HCT116 (cell line): ENCODE data around the gene RBM15B. TPM values are rescaled to one million over a fixed set of nuclear protein-coding genes. Genes with fewer than 3 reads are reported as not detected.

Experiments used
- ATAC-seq: fragments of 200-7000 bp; cut with Tn5 transposase; 2 replicates; pipeline ENCODE4 v1.9.1; 2020; ENCODE audit warnings: mild to moderate bottlenecking, moderate library complexity
- BruUV-seq: library from RNA; stranded (reverse); fragments of 400-500 nt; replicated peaks from 2 replicates; lab custom pipeline; 2021; lab: Mats Ljungman, UMichigan
- CTCF ChIA-PET: fragments of 300-600 bp; sonication (Branson Sonifier 250); formaldehyde crosslinking; loops from one replicate; lab custom pipeline; 2021; ENCODE audit warnings: antibody characterized with exemption; lab: Charles Lee
- POLR2A ChIA-PET: fragments of 300-600, 350-600 bp; sonication (Branson Sonifier 250); formaldehyde crosslinking; loops from one replicate; lab custom pipeline; 2021; ENCODE audit warnings: antibody characterized with exemption; lab: Charles Lee
- RAD21 ChIA-PET, 2 experiments: fragments of 300-600 bp; sonication (Branson Sonifier 250); formaldehyde crosslinking; loops; one replicate each; lab custom pipeline; 2023; ENCODE audit warnings: low total read pairs in 2 of 2; ENCODE audit not compliant: uncharacterized antibody in 2 of 2, unreplicated experiment in 2 of 2, low non-redundant PET in 1 of 2; lab: Charles Lee
- DNase-seq: peaks from one replicate; pipeline ENCODE4 v3.0.0-alpha.2; 2010; ENCODE audit warnings: low read depth, low spot score
- H2AFZ ChIP-seq: fragments of 200-600 bp; shearing (Covaris generic), sonication (generic); 2 replicates; pipeline ENCODE4 v1.6.1; 2017; ENCODE audit warnings: low read depth, mixed run types, mixed read lengths, antibody characterized with exemption, low read length; ENCODE audit not compliant: poor library complexity, severe bottlenecking
- H3K27ac ChIP-seq: 2 replicates; pipeline ENCODE4 v1.5.1; 2012; ENCODE audit warnings: low read depth, low read length
- H3K27me3 ChIP-seq: fragments of 200-600 bp; sonication (generic); 2 replicates; pipeline ENCODE4 v1.6.1; 2016; ENCODE audit warnings: mixed run types, low read length, mixed read lengths; ENCODE audit not compliant: insufficient read depth
- H3K36me3 ChIP-seq, 2 experiments: fragments of 200-500 bp in 1 of 2; fragments of 200-600 bp in 1 of 2; sonication (Bioruptor generic) in 1 of 2; sonication (generic) in 1 of 2; 2 replicates each; pipeline versions ENCODE4 v1.5.1 to v1.6.1; 2014 to 2016; ENCODE audit warnings: low read length in 2 of 2, inconsistent platforms in 1 of 2, mixed read lengths in 1 of 2, mixed run types in 1 of 2; ENCODE audit not compliant: insufficient read depth in 2 of 2, control insufficient read depth in 1 of 2
- H3K4me1 ChIP-seq, 2 experiments: fragments of 200-600 bp in 1 of 2; sonication (generic) in 1 of 2; 2 replicates each; pipeline versions ENCODE4 v1.5.1 to v1.6.1; 2012 to 2017; ENCODE audit warnings: low read length in 2 of 2, inconsistent platforms in 1 of 2, mild to moderate bottlenecking in 1 of 2, mixed read lengths in 1 of 2, mixed run types in 1 of 2, moderate library complexity in 1 of 2; ENCODE audit not compliant: insufficient read depth in 2 of 2, control insufficient read depth in 1 of 2
- H3K4me2 ChIP-seq: fragments of 200-600 bp; sonication (generic); 2 replicates; pipeline ENCODE4 v1.6.1; 2017; ENCODE audit warnings: mixed run types, low read length, mixed read lengths
- H3K4me3 ChIP-seq, 2 experiments: fragments of 200-600 bp in 1 of 2; sonication (generic) in 1 of 2; replicated peaks in 1 of 2; 2 replicates each; pipeline ENCODE4 v1.5.1; 2011 to 2016; ENCODE audit warnings: low read length in 2 of 2, control low read depth in 1 of 2, low read depth in 1 of 2, mild to moderate bottlenecking in 1 of 2, mixed read lengths in 1 of 2, mixed run types in 1 of 2
- H3K79me2 ChIP-seq: fragments of 200-600 bp; sonication (generic); 2 replicates; pipeline ENCODE4 v1.6.1; 2017; ENCODE audit warnings: mild to moderate bottlenecking, mixed run types, low read length, moderate library complexity, mixed read lengths; ENCODE audit not compliant: insufficient read depth
- H3K9ac ChIP-seq: fragments of 200-600 bp; sonication (generic); 2 replicates; pipeline ENCODE4 v1.6.1; 2016; ENCODE audit warnings: low read length, mixed read lengths
- H3K9me2 ChIP-seq: fragments of 200-600 bp; sonication (generic), shearing (Covaris generic); 2 replicates; pipeline ENCODE4 v1.6.1; 2017; ENCODE audit warnings: mixed run types, mild to moderate bottlenecking, moderate library complexity; ENCODE audit not compliant: insufficient read depth
- H3K9me3 ChIP-seq, 2 experiments: fragments of 200-500 bp in 1 of 2; fragments of 200-600 bp in 1 of 2; sonication (Bioruptor generic) in 1 of 2; sonication (generic) in 1 of 2; 2 replicates each; pipeline ENCODE4 v1.6.1; 2014 to 2017; ENCODE audit warnings: low read length in 2 of 2, mixed read lengths in 2 of 2, inconsistent platforms in 1 of 2, low read depth in 1 of 2, mild to moderate bottlenecking in 1 of 2, mixed run types in 1 of 2, moderate library complexity in 1 of 2; ENCODE audit not compliant: control insufficient read depth in 1 of 2, insufficient read depth in 1 of 2
- H4K20me1 ChIP-seq: fragments of 200-600 bp; sonication (generic), shearing (Covaris generic); 2 replicates; pipeline ENCODE4 v1.6.1; 2017; ENCODE audit warnings: mixed run types, mild to moderate bottlenecking, moderate library complexity; ENCODE audit not compliant: insufficient read depth
- CBX3 ChIP-seq: IDR thresholded peaks from 2 replicates; pipeline ENCODE4 v1.6.1; 2012; ENCODE audit warnings: low read depth
- EGR1 ChIP-seq: IDR thresholded peaks from 2 replicates; pipeline ENCODE4 v1.6.1; 2012; ENCODE audit warnings: low read depth
- FOSL1 ChIP-seq: IDR thresholded peaks from 2 replicates; pipeline ENCODE4 v1.6.1; 2012; ENCODE audit warnings: low read depth
- JUND ChIP-seq: IDR thresholded peaks from 2 replicates; pipeline ENCODE4 v1.6.1; 2012
- POLR2AphosphoS5 ChIP-seq: IDR thresholded peaks from 2 replicates; pipeline ENCODE4 v1.6.1; 2011; ENCODE audit warnings: mild to moderate bottlenecking, low read depth, low read length, moderate library complexity
- SIN3A ChIP-seq: IDR thresholded peaks from 2 replicates; pipeline ENCODE4 v1.6.1; 2012; ENCODE audit warnings: low read depth
- SRF ChIP-seq: IDR thresholded peaks from 2 replicates; pipeline ENCODE4 v1.6.1; 2012; ENCODE audit warnings: low read depth
- ZFX ChIP-seq: fragments of 450-650 bp; IDR thresholded peaks from 2 replicates; pipeline ENCODE4 v1.6.1; 2017
- intact Hi-C: fragments of 100-400 bp; cut with micrococcal nuclease; formaldehyde crosslinking; loops from 2 replicates; pipeline ENCODE4 v1.10.0; 2022
- total RNA-seq: library from RNA; stranded (reverse); gene quantifications from one replicate; pipeline ENCODE4 v1.2.1, GENCODE V29; 2021; ENCODE audit not compliant: unreplicated experiment
- TF ChIP-seq, protein P1 (sequence below): IDR thresholded peaks from 2 replicates; pipeline ENCODE4 v1.6.1; 2011; ENCODE audit warnings: mild to moderate bottlenecking, low read length, moderate library complexity; ENCODE audit not compliant: insufficient replicate concordance; ENCODE audit errors: extremely low read depth
- TF ChIP-seq, protein P2 (sequence below): IDR thresholded peaks from 2 replicates; pipeline ENCODE4 v1.6.1; 2012; ENCODE audit warnings: low read depth

Gene RBM15B
- total RNA-seq, 1 experiment from 2014 or later = 24.1 TPM

DNA sequence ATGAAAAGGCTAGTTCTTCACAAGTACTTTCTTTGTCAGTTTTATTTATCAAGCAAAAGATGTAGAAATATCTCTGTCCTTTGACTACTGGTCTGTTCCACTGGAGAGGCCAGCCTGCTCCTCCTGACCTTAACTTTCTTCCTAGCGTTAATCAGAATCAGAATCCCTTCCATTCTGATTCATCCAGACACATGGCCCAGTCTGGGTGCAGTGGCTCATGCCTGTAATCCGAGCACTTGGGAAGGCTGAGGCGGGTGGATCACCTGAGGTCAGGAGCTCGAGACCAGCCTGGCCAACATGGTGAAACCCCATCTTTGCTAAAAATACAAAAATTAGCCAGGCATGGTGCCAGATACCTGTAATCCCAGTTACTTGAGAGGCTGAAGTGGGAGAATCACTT is 38.0 kb upstream of the RBM15B start:
- CTCF ChIA-PET = interaction anchor here (0.8 kb wide), 1 partner anchor 19 kb away, joined by 3 read pairs; no protein-coding TSS in a partner anchor
- no TSS peak for BruUV-seq
- no peak overlapping the region for H2AFZ ChIP-seq
- H3K27ac ChIP-seq = no peak overlapping the region
- RAD21 ChIA-PET = no interaction called here
- no peaks in the 10 kb centered on the region for H4K20me1 ChIP-seq
- H3K9me3 ChIP-seq = no peaks in the 10 kb centered on the region
- no peaks in the 10 kb centered on the region for H3K79me2 ChIP-seq
- ATAC-seq = no peak
- no peak for TF ChIP-seq EGR1
- TF ChIP-seq CBX3 = no peak
- TF ChIP-seq JUND = no peak
- no peak for TF ChIP-seq FOSL1
- TF ChIP-seq, protein P1, sequence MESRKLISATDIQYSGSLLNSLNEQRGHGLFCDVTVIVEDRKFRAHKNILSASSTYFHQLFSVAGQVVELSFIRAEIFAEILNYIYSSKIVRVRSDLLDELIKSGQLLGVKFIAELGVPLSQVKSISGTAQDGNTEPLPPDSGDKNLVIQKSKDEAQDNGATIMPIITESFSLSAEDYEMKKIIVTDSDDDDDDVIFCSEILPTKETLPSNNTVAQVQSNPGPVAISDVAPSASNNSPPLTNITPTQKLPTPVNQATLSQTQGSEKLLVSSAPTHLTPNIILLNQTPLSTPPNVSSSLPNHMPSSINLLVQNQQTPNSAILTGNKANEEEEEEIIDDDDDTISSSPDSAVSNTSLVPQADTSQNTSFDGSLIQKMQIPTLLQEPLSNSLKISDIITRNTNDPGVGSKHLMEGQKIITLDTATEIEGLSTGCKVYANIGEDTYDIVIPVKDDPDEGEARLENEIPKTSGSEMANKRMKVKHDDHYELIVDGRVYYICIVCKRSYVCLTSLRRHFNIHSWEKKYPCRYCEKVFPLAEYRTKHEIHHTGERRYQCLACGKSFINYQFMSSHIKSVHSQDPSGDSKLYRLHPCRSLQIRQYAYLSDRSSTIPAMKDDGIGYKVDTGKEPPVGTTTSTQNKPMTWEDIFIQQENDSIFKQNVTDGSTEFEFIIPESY = no peak
- TF ChIP-seq ZFX = no peak
- TF ChIP-seq, protein P2, sequence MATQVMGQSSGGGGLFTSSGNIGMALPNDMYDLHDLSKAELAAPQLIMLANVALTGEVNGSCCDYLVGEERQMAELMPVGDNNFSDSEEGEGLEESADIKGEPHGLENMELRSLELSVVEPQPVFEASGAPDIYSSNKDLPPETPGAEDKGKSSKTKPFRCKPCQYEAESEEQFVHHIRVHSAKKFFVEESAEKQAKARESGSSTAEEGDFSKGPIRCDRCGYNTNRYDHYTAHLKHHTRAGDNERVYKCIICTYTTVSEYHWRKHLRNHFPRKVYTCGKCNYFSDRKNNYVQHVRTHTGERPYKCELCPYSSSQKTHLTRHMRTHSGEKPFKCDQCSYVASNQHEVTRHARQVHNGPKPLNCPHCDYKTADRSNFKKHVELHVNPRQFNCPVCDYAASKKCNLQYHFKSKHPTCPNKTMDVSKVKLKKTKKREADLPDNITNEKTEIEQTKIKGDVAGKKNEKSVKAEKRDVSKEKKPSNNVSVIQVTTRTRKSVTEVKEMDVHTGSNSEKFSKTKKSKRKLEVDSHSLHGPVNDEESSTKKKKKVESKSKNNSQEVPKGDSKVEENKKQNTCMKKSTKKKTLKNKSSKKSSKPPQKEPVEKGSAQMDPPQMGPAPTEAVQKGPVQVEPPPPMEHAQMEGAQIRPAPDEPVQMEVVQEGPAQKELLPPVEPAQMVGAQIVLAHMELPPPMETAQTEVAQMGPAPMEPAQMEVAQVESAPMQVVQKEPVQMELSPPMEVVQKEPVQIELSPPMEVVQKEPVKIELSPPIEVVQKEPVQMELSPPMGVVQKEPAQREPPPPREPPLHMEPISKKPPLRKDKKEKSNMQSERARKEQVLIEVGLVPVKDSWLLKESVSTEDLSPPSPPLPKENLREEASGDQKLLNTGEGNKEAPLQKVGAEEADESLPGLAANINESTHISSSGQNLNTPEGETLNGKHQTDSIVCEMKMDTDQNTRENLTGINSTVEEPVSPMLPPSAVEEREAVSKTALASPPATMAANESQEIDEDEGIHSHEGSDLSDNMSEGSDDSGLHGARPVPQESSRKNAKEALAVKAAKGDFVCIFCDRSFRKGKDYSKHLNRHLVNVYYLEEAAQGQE = no peak
- no peak for TF ChIP-seq SIN3A
- no peak for TF ChIP-seq POLR2AphosphoS5
- no peak for TF ChIP-seq SRF
- POLR2A ChIA-PET = no interaction called here
- no peak overlapping the region for H3K4me3 ChIP-seq
- peaks cover 0 to 4% of the 10 kb centered on the region in 2 experiments; a peak in 1 of 4 replicates for H3K4me1 ChIP-seq
- H3K9me2 ChIP-seq = no peaks in the 10 kb centered on the region
- H3K27me3 ChIP-seq = no peaks in the 10 kb centered on the region
- H3K4me2 ChIP-seq = no peak overlapping the region
- DNase-seq = no peak
- H3K9ac ChIP-seq = no peak overlapping the region
- intact Hi-C loops = no loop called here
- no peaks in the 10 kb centered on the region for H3K36me3 ChIP-seq
